SK-N-SH (cell line): ENCODE measurements around the gene MCM3AP.

Source experiments
- CHD2 ChIP-seq: fragments of 150-350 bp; IDR thresholded peaks from 2 replicates; pipeline ENCODE4 v1.6.1; 2018; ENCODE audit warnings: low read length; ENCODE audit not compliant: partially characterized antibody
- NRF1 ChIP-seq: IDR thresholded peaks from 2 replicates; pipeline ENCODE4 v1.6.1; 2012; ENCODE audit warnings: low read depth, mild to moderate bottlenecking, low read length
- POLR2AphosphoS5 ChIP-seq: IDR thresholded peaks from 2 replicates; pipeline ENCODE4 v1.6.1; 2012; ENCODE audit warnings: low read depth, low read length
- REST ChIP-seq: IDR thresholded peaks from 2 replicates; pipeline ENCODE4 v1.6.1; 2012; ENCODE audit warnings: mild to moderate bottlenecking, low read depth, low read length, moderate library complexity
- SIN3A ChIP-seq: IDR thresholded peaks from 2 replicates; pipeline ENCODE4 v1.6.1; 2012; ENCODE audit warnings: low read depth, mild to moderate bottlenecking, low read length, moderate library complexity, borderline replicate concordance
- SMC3 ChIP-seq: IDR thresholded peaks from 2 replicates; pipeline ENCODE4 v1.6.1; 2012; ENCODE audit warnings: low read depth, low read length, improper control_type of control experiment
- TEAD4 ChIP-seq: IDR thresholded peaks from 2 replicates; pipeline ENCODE4 v1.4.0; 2012; ENCODE audit warnings: mild to moderate bottlenecking, borderline replicate concordance; ENCODE audit not compliant: insufficient read depth
- YY1 ChIP-seq: IDR thresholded peaks from 2 replicates; pipeline ENCODE4 v1.4.0; 2012; ENCODE audit warnings: low read depth, mild to moderate bottlenecking
- TF ChIP-seq, protein P1 (sequence below): fragments of 200-600 bp; sonication (generic); IDR thresholded peaks from 2 replicates; pipeline ENCODE4 v1.6.1; 2017; ENCODE audit warnings: antibody characterized with exemption, mild to moderate bottlenecking, moderate library complexity
- TF ChIP-seq, protein P2 (sequence below): fragments of 150-350 bp; IDR thresholded peaks from 2 replicates; pipeline ENCODE4 v1.6.1; 2017; ENCODE audit warnings: antibody characterized with exemption, low read length, low read depth, borderline replicate concordance
- TF ChIP-seq, protein P3 (sequence below): IDR thresholded peaks from 2 replicates; pipeline ENCODE4 v1.4.0; 2012; ENCODE audit warnings: low read depth, borderline replicate concordance
- TF ChIP-seq, protein P4 (sequence below): fragments of 150-350 bp; IDR thresholded peaks from 2 replicates; pipeline ENCODE4 v1.6.1; 2016; ENCODE audit warnings: mild to moderate bottlenecking, low read depth, low read length

GRCh38 chr21:46211786-46212720 is 73.4 kb downstream of the MCM3AP start:
- TF ChIP-seq, protein P1, sequence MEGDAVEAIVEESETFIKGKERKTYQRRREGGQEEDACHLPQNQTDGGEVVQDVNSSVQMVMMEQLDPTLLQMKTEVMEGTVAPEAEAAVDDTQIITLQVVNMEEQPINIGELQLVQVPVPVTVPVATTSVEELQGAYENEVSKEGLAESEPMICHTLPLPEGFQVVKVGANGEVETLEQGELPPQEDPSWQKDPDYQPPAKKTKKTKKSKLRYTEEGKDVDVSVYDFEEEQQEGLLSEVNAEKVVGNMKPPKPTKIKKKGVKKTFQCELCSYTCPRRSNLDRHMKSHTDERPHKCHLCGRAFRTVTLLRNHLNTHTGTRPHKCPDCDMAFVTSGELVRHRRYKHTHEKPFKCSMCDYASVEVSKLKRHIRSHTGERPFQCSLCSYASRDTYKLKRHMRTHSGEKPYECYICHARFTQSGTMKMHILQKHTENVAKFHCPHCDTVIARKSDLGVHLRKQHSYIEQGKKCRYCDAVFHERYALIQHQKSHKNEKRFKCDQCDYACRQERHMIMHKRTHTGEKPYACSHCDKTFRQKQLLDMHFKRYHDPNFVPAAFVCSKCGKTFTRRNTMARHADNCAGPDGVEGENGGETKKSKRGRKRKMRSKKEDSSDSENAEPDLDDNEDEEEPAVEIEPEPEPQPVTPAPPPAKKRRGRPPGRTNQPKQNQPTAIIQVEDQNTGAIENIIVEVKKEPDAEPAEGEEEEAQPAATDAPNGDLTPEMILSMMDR: no peak
- TF ChIP-seq REST (no peak), SMC3 (no peak), TEAD4 (no peak), YY1 (no peak), POLR2AphosphoS5 (no peak), NRF1 (no peak), CHD2 (no peak), SIN3A (no peak)
- TF ChIP-seq, protein P2, sequence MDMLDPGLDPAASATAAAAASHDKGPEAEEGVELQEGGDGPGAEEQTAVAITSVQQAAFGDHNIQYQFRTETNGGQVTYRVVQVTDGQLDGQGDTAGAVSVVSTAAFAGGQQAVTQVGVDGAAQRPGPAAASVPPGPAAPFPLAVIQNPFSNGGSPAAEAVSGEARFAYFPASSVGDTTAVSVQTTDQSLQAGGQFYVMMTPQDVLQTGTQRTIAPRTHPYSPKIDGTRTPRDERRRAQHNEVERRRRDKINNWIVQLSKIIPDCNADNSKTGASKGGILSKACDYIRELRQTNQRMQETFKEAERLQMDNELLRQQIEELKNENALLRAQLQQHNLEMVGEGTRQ: no peak
- TF ChIP-seq, protein P3, sequence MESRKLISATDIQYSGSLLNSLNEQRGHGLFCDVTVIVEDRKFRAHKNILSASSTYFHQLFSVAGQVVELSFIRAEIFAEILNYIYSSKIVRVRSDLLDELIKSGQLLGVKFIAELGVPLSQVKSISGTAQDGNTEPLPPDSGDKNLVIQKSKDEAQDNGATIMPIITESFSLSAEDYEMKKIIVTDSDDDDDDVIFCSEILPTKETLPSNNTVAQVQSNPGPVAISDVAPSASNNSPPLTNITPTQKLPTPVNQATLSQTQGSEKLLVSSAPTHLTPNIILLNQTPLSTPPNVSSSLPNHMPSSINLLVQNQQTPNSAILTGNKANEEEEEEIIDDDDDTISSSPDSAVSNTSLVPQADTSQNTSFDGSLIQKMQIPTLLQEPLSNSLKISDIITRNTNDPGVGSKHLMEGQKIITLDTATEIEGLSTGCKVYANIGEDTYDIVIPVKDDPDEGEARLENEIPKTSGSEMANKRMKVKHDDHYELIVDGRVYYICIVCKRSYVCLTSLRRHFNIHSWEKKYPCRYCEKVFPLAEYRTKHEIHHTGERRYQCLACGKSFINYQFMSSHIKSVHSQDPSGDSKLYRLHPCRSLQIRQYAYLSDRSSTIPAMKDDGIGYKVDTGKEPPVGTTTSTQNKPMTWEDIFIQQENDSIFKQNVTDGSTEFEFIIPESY: no peak
- TF ChIP-seq, protein P4, sequence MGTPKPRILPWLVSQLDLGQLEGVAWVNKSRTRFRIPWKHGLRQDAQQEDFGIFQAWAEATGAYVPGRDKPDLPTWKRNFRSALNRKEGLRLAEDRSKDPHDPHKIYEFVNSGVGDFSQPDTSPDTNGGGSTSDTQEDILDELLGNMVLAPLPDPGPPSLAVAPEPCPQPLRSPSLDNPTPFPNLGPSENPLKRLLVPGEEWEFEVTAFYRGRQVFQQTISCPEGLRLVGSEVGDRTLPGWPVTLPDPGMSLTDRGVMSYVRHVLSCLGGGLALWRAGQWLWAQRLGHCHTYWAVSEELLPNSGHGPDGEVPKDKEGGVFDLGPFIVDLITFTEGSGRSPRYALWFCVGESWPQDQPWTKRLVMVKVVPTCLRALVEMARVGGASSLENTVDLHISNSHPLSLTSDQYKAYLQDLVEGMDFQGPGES: no peak
